HuH-7 (cell line): ENCODE measurements around the gene EXOSC10.
"Not testable (repeated sequence)": the region's sequence is repeated elsewhere in the genome, so short reads cannot be mapped to it uniquely, and the experiment has no call there.

Source experiments
- DNase-seq: peaks from one replicate; pipeline ENCODE4 v3.0.0; 2011; ENCODE audit warnings: low spot score

The EXOSC10 gene

GRCh38 chr1:11061652-11062365 lies 37.9 kb downstream of the EXOSC10 start:
- DNase-seq: peak; percentile 52

GRCh38 chr1:11059968-11060830 lies 39.5 kb downstream of the EXOSC10 start, which contains the start of gene SRM:
Gene SRM (minus strand): TSS chr1:11060018. CDS start chr1:11059943, 75 bp downstream.
- peak; percentile 98 for DNase-seq

- DNase-seq: no peak
Observed at GRCh38 chr1:11059155-11059967, 40.3 kb downstream of the EXOSC10 start.

GRCh38 chr1:11058595-11059154 lies 41.0 kb downstream of the EXOSC10 start:
- peak; percentile 30 for DNase-seq

GRCh38 chr1:11058026-11058425 lies 41.6 kb downstream of the EXOSC10 start:
- DNase-seq: no peak

- no peak for DNase-seq
Observed at GRCh38 chr1:11057477-11057876, 42.2 kb downstream of the EXOSC10 start.

GRCh38 chr1:11056504-11056903 lies 43.2 kb downstream of the EXOSC10 start:
- DNase-seq: no peak

- no peak for DNase-seq
Observed at GRCh38 chr1:11055676-11056075, 44.0 kb downstream of the EXOSC10 start.

GRCh38 chr1:11054666-11055065 lies 45.0 kb downstream of the EXOSC10 start:
- DNase-seq: no peak

- DNase-seq: no peak
Observed at GRCh38 chr1:11054181-11054580, 45.5 kb downstream of the EXOSC10 start.

- DNase-seq: peak; percentile 46
Observed at GRCh38 chr1:11053758-11054137, 45.9 kb downstream of the EXOSC10 start.

- no peak for DNase-seq
Observed at GRCh38 chr1:11052839-11053757, 46.6 kb downstream of the EXOSC10 start.

GRCh38 chr1:11051781-11052511 lies 47.7 kb downstream of the EXOSC10 start:
- no peak for DNase-seq

- not testable (repeated sequence) for DNase-seq
Observed at GRCh38 chr1:11051121-11051520, 48.5 kb downstream of the EXOSC10 start.

GRCh38 chr1:11046625-11047365 lies 52.9 kb downstream of the EXOSC10 start, which contains the start of gene MASP2:
Gene MASP2 (minus strand): TSS chr1:11047239. CDS start chr1:11047207, 32 bp downstream.
- DNase-seq: no peak

- DNase-seq: no peak
Observed at GRCh38 chr1:11046270-11046566, 53.5 kb downstream of the EXOSC10 start.

- DNase-seq: no peak
Observed at GRCh38 chr1:11045428-11046269, 54.0 kb downstream of the EXOSC10 start.

- no peak for DNase-seq
Observed at GRCh38 chr1:11044849-11045427, 54.7 kb downstream of the EXOSC10 start.
